Body of pancreas (tissue), 4 donors: Measurements from ENCODE around the gene WDR82.

ENCODE experiments used
- CTCF ChIP-seq, 7 experiments: fragments of 450-650 bp in 4 of 7; fragments of 200-600 bp in 3 of 7; sonication (generic) in 3 of 7; IDR thresholded peaks; one replicate each; pipeline ENCODE4 v1.5.1; 2016 to 2019; ENCODE audit warnings: antibody characterized with exemption in 7 of 7
- POLR2A ChIP-seq, 3 donors: fragments of 450-650 bp; IDR thresholded peaks; one replicate each; pipeline ENCODE4 v1.6.1; 2016; ENCODE audit warnings: antibody characterized with exemption in 3 of 3, mild to moderate bottlenecking in 2 of 3

GRCh38 chr3:52324676-52325075 is 46.2 kb upstream of the WDR82 start:
- TF ChIP-seq CTCF (IDR thresholded peaks at IDR 0.05), result no peak
- TF ChIP-seq POLR2A (IDR thresholded peaks at IDR 0.05), result no peak
